SK-MEL-5 (cell line): ENCODE results near the gene LEPROT. TPM values are rescaled to one million over a fixed set of nuclear protein-coding genes. Genes with fewer than 3 reads are reported as not detected.

Source experiments
- DNase-seq: peaks from one replicate; pipeline ENCODE4 v3.0.0-alpha.2; 2016; ENCODE audit warnings: low read depth, low spot score
- in situ Hi-C: cut with HindIII; loops from 2 replicates; pipeline ENCODE4 v1.10.0; 2016; ENCODE audit warnings: low sequenced_read_pairs, high pct_unique_total_duplicates, low pct_unique_long_range_greater_than_20kb
- total RNA-seq: library from RNA; depleted of rRNA; stranded (reverse); fragments of >200 nt; shearing (Covaris generic); gene quantifications from 2 replicates; pipeline ENCODE4 v1.2.3, GENCODE V29; 2014

Gene LEPROT
- total RNA-seq, 1 experiment from 2014 or later: 49.4 TPM

DNA sequence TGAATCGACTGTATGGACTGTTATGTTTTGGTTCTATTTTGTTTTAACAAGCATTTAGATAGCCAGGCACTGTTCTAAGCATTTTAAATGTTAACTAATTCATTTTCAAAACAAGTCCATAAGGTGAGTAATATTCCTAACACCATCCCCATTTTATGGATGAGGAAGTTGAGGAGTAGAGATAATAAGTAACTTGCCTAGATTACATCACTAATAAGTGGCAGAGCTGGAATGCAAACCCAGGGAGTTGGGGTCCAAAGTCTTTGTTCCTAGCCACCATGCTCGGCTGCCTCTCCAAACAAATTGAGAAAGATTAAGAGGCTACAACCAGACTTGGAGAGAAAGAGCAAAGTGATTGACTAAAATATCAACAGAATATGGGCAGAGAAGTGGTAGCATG is 12.6 kb upstream of the LEPROT start:
- in situ Hi-C loops: no loop called here
- no peak for DNase-seq

DNA sequence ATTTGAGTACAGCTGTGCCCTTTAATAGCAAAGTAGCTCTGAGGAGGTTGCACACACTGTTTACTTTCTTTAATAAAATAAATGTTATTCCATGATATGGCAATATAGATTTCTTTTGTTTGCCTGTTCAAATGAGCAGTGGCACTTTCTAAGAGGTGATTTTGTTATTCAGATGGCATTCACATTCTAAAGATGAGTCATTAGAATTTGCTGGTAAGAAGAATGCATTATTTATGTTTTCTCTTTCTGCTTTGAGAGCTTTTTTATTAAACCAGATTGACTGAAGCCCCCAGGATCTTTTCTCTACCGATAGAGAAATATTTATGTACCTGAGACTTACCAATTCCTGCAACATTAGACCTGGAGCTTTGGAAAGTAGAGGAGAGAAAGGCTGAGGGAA is 11.2 kb upstream of the LEPROT start:
- in situ Hi-C loops: no loop called here
- no peak for DNase-seq

- no peak for DNase-seq
- in situ Hi-C loops: no loop called here
These were observed 10.6 kb upstream of the LEPROT start for GRCh38 chr1:65409816-65410326.

GRCh38 chr1:65412256-65412983 is 8.0 kb upstream of the LEPROT start:
- in situ Hi-C loops: no loop called here

DNA sequence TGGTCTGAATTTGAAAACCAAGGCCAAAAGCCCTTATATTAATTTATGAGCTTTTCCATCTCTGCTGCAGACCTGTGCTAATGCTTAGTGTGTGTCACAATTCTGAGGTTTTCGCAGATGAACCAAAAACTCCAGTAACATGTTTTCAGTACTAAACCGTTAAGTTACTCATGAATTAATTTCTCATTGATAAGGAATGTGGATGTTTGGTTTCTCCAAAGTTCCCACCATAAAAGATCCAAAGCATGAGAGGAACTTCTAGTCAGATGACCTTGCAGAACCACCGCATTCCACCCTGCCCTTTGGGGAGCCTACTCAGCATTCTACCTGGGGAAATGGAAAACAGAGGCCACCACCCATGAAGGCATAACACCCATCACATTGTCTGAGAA is 7.5 kb upstream of the LEPROT start:
- no peak for DNase-seq
- in situ Hi-C loops: no loop called here

More at GRCh38 chr1:65412256-65412983, 8.0 kb upstream of the LEPROT start:
- DNase-seq: no peak

- no peak for DNase-seq
- in situ Hi-C loops: no loop called here
These were observed 5.9 kb upstream of the LEPROT start for GRCh38 chr1:65414538-65414937.

GRCh38 chr1:65416767-65417166 is 3.7 kb upstream of the LEPROT start:
- DNase-seq: no peak
- in situ Hi-C loops: no loop called here

- in situ Hi-C loops: no loop called here
- no peak for DNase-seq
These were observed 2.7 kb upstream of the LEPROT start for GRCh38 chr1:65417729-65418128.

GRCh38 chr1:65418522-65419185 is 1.8 kb upstream of the LEPROT start:
- no peak for DNase-seq
- in situ Hi-C loops: no loop called here

- in situ Hi-C loops: no loop called here
- peak; percentile 96 for DNase-seq
These were observed 533 bp upstream of the LEPROT start for GRCh38 chr1:65419681-65420589.

GRCh38 chr1:65421351-65422025 is 1.0 kb downstream of the LEPROT start:
- in situ Hi-C loops: no loop called here

GRCh38 chr1:65422241-65423203 is 2.1 kb downstream of the LEPROT start:
- DNase-seq: no peak
- in situ Hi-C loops: no loop called here

More at GRCh38 chr1:65421351-65422025, 1.0 kb downstream of the LEPROT start:
- no peak for DNase-seq

GRCh38 chr1:65423884-65424572 is 3.6 kb downstream of the LEPROT start:
- in situ Hi-C loops: no loop called here
- DNase-seq: no peak

DNA sequence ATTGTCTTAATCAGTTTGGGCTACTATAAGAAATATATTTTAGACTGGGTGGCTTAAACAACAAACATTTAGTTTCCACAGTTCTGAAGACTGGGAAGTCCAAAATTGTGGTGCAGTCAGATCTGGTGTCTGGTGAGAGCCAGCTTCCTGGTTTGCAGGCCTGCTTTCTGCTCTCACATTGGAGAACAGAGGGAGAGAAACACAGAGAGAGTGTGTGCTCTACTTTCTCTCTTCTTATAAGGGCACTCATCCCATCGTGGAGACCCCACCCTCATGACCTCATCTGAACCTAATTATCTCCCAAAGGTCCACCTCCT is 4.1 kb downstream of the LEPROT start:
- DNase-seq: no peak
- in situ Hi-C loops: no loop called here

- in situ Hi-C loops: no loop called here
- no peak for DNase-seq
These were observed 4.5 kb downstream of the LEPROT start for GRCh38 chr1:65425006-65425405.

DNA sequence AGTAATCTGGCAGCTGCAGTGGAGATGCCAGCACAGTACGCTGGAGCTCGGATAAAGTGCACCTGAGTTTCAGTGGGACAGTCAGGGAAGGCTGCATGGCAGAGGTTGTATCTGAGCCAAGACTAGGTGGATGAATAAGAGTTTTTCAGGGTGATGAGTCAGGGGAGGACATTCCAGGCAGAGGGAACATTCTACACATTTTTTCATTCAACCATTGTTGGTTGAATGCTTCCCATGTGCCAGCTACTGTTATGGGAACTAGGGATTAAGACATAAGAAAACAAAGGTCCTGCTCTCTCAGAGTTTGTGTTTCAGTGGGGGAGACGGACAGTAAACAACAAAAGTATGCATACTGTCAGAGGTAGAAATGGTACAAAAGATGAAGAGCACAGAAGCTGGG is 5.2 kb downstream of the LEPROT start:
- DNase-seq: no peak
- in situ Hi-C loops: no loop called here
